ENCODE results near the gene KRT6A. TPM values are rescaled to one million over a fixed set of nuclear protein-coding genes. Genes with fewer than 3 reads are reported as not detected.

KRT6A gene
- total and polyA plus RNA-seq, 2 of the 8 experiments (the other 6 are each of a cell fraction or from before 2014, with no cell fraction given) = 0.11 TPM; not detected in 1

- Histone ChIP-seq H2BK20ac (ENCODE audit: low read length) (no peak overlapping the region), H3K79me1 (ENCODE audit: low read depth, low read length) (no peaks in the 10 kb centered on the region), H3K9me3 (ENCODE audit: insufficient read depth in 2 of 2, low read depth in 1 of 2, low read length in 1 of 2) (peaks cover 5 to 6% of the 10 kb centered on the region in 2 experiments; a peak in 3 of 4 replicates), H3K4me2 (ENCODE audit: insufficient read depth in 1 of 2, low read depth in 2 of 2, low read length in 2 of 2) (no peak overlapping the region), H4K91ac (replicated peaks; ENCODE audit: insufficient read length, low read length) (no peak overlapping the region), H2BK12ac (ENCODE audit: low read depth, low read length) (no peak overlapping the region), H3K14ac (ENCODE audit: insufficient read length) (no peak overlapping the region), H2BK5ac (ENCODE audit: low read depth, low read length) (no peak overlapping the region), H3K23me2 (ENCODE audit: low read depth, low read length) (no peaks in the 10 kb centered on the region), H3K27me3 (replicated peaks in 1 of 4; ENCODE audit: control insufficient read depth in 3 of 4, extremely low read depth in 1 of 4, insufficient read depth in 3 of 4, low read length in 3 of 4) (no peaks in the 10 kb centered on the region), H3K9ac (replicated peaks in 1 of 4; ENCODE audit: extremely low read depth in 1 of 4, low read depth in 3 of 4, low read length in 3 of 4) (no peak overlapping the region), H2AK5ac (ENCODE audit: low read depth, low read length) (no peak overlapping the region), H3K27ac (ENCODE audit: low read depth, low read length) (no peak overlapping the region), H3K4me1 (replicated peaks in 1 of 4; ENCODE audit: control insufficient read depth in 3 of 4, insufficient read depth in 4 of 4, low read length in 3 of 4) (no peaks in the 10 kb centered on the region), H4K8ac (ENCODE audit: extremely low read depth, insufficient read depth, low read length) (no peak overlapping the region), H3K23ac (ENCODE audit: insufficient read length) (no peak overlapping the region), H3K4ac (replicated peaks; ENCODE audit: insufficient read length, low read depth, low read length) (no peak overlapping the region), H2BK15ac (ENCODE audit: low read length) (no peak overlapping the region), H2AFZ (ENCODE audit: low read length) (no peak overlapping the region), H3K79me2 (ENCODE audit: control insufficient read depth in 1 of 2, insufficient read depth in 2 of 2, low read length in 2 of 2) (no peaks in the 10 kb centered on the region), H2BK120ac (replicated peaks; ENCODE audit: low read depth, low read length) (no peak overlapping the region), H3K56ac (replicated peaks; ENCODE audit: insufficient read length, low read depth, low read length) (no peak overlapping the region), H4K20me1 (replicated peaks in 1 of 2; ENCODE audit: control insufficient read depth in 1 of 2, insufficient read depth in 2 of 2, low read length in 2 of 2) (no peaks in the 10 kb centered on the region), H3K36me3 (ENCODE audit: control insufficient read depth in 2 of 4, insufficient read depth in 4 of 4, low read length in 3 of 4) (no peaks in the 10 kb centered on the region), H3K18ac (ENCODE audit: extremely low read depth, low read length) (no peak overlapping the region), H4K5ac (ENCODE audit: insufficient read length, low read depth, low read length) (no peak overlapping the region), H3K4me3 (ENCODE audit: extremely low read depth in 1 of 4, insufficient read depth in 2 of 4, low read depth in 3 of 4, low read length in 4 of 4) (no peak overlapping the region)
- FAIRE-seq (no peak), DNase-seq (ENCODE audit: low read depth in 1 of 2, low spot score in 2 of 2) (no peak)
- ChIA-PET CTCF (ENCODE audit: partially characterized antibody) (interaction anchor here (1.4 to 1.6 kb wide), 3 partner anchors 21 to 72 kb away, joined by 3 to 4 read pairs (median 4); partner anchors contain the start of gene KRT5), POLR2A (ENCODE audit: partially characterized antibody) (no interaction called here)
- no peak for TF ChIP-seq POU5F1 (IDR thresholded peaks at IDR 0.05; ENCODE audit: low read depth, low read length)
- TF ChIP-seq TAF1 (IDR thresholded peaks at IDR 0.05; ENCODE audit: low read depth, low read length) = no peak
- no peak for TF ChIP-seq RBBP5 (IDR thresholded peaks at IDR 0.05; ENCODE audit: borderline replicate concordance, low read depth, low read length)
- no peak for TF ChIP-seq TCF12 (IDR thresholded peaks at IDR 0.05; ENCODE audit: low read depth, low read length)
- no peak for TF ChIP-seq HDAC2 (IDR thresholded peaks at IDR 0.05; ENCODE audit: borderline replicate concordance in 1 of 2, low read depth in 2 of 2, low read length in 2 of 2)
- no peak for TF ChIP-seq RAD21 (IDR thresholded peaks at IDR 0.05 in 1 of 2, conservative IDR thresholded peaks at IDR 0.05 in 1 of 2; ENCODE audit: low read depth in 2 of 2, low read length in 2 of 2)
- no peak for TF ChIP-seq FOSL1 (IDR thresholded peaks at IDR 0.05; ENCODE audit: insufficient read depth, low read depth, low read length)
- 77% methylated on average over 3 of the region's 3 CpGs; no CpG with 5 or more reads in 1 of the 2 experiments for WGBS, 2 experiments (ENCODE audit: extremely low coverage in 1 of 2, insufficient coverage in 1 of 2, insufficient read length in 1 of 2, insufficient replicate concordance in 2 of 2, low coverage in 1 of 2, low lambda C conversion rate in 2 of 2, missing lambda C conversion rate in 1 of 2)
These were observed 44.8 kb downstream of the KRT6A start for GRCh38 chr12:52448228-52448627.
